Activated CD4-positive, alpha-beta memory T cell treated with anti-CD3 and anti-CD28 coated beads, Interleukin-2, amount 10 ng/mL, durations not matched to agents 7 days and 5 days (primary cell): ENCODE results near the gene XYLT1. TPM values are rescaled to one million over a fixed set of nuclear protein-coding genes. Genes with fewer than 3 reads are reported as not detected.
A peak's percentile ranks its signal among the peaks of the same experiment; 100 is the strongest.

Source experiments
- CTCF ChIA-PET: fragments of 350-600 bp; sonication (Branson Sonifier 250); formaldehyde crosslinking; loops from one replicate; lab custom pipeline; 2021; ENCODE audit warnings: antibody characterized with exemption, inconsistent platforms; lab: Charles Lee
- POLR2A ChIA-PET: fragments of 350-600 bp; sonication (Branson Sonifier 250); formaldehyde crosslinking; loops from one replicate; lab custom pipeline; 2021; ENCODE audit warnings: antibody characterized with exemption; lab: Charles Lee
- DNase-seq: peaks from one replicate; pipeline ENCODE4 v3.0.0-alpha.2; 2020
- H3K27ac Mint-ChIP-seq: one replicate; pipeline ENCODE4 v1.8.0; 2021; ENCODE audit warnings: mild to moderate bottlenecking, mixed read lengths
- H3K27me3 Mint-ChIP-seq: one replicate; pipeline ENCODE4 v1.8.0; 2021; ENCODE audit warnings: mixed read lengths
- H3K36me3 Mint-ChIP-seq: one replicate; pipeline ENCODE4 v1.8.0; 2021; ENCODE audit warnings: low read depth, mixed read lengths
- H3K4me1 Mint-ChIP-seq: one replicate; pipeline ENCODE4 v1.8.0; 2021; ENCODE audit warnings: mixed read lengths
- H3K4me3 Mint-ChIP-seq: one replicate; pipeline ENCODE4 v1.8.0; 2021; ENCODE audit warnings: mild to moderate bottlenecking, mixed read lengths
- H3K9me3 Mint-ChIP-seq: one replicate; pipeline ENCODE4 v1.8.0; 2021; ENCODE audit warnings: mixed read lengths
- total RNA-seq, 2 experiments: library from RNA; stranded (reverse); gene quantifications; one replicate each; pipeline ENCODE4 v1.2.3, GENCODE V29; 2021

Gene XYLT1
- total RNA-seq, 2 experiments from 2014 or later: 30.2 to 34.9 TPM

DNA sequence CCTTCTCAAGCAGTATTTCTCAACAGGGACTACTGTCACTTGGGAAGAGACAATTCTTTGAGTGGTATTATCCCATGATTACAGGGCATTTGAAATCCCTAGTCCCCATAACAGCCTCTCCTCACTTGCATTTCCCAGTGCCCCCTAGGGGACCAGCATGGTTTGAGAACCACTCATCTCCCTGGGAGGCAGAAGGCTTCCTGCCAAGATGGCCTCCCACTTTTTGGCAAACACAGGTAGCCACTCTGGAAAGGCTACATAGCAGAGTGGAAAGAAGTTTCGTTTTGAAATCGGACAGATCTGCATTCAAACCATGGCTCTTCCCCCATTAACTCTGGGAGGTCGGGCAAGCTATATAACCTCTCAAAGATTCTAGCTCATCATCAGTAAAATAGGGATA is 256.8 kb downstream of the XYLT1 start:
- Mint-ChIP-seq H3K4me3 (no peak overlapping the region), H3K36me3 (peaks cover 12% of the 10 kb centered on the region), H3K27ac (no peak overlapping the region), H3K9me3 (peaks cover 6% of the 10 kb centered on the region), H3K4me1 (peaks cover 11% of the 10 kb centered on the region), H3K27me3 (no peaks in the 10 kb centered on the region)
- CTCF ChIA-PET: no interaction called here
- POLR2A ChIA-PET: no interaction called here
- no peak for DNase-seq

DNA sequence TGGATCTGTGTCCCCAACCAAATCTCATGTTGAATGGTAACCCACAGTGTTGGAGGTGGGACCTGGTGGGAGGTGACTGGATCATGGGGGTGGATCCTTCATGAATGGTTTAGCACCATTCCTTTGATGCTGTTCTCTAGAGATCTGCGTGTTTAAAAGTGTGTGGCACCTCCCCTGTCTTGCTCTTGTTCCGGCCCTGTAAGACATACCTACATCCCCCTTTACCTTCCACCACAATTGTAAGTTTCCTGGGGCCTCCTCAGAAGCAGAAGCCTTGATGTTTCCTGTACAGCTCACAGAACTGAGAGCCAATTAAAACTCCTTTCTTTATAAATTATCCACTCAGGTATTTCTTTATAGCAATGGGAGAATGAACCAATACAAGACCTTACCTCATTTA is 257.7 kb downstream of the XYLT1 start:
- Mint-ChIP-seq H3K9me3 (peaks cover 6% of the 10 kb centered on the region), H3K27ac (no peak overlapping the region), H3K36me3 (peaks cover 12% of the 10 kb centered on the region), H3K4me1 (peaks cover 11% of the 10 kb centered on the region), H3K27me3 (no peaks in the 10 kb centered on the region), H3K4me3 (no peak overlapping the region)
- CTCF ChIA-PET: interaction anchor here (0.6 to 1.0 kb wide), 2 partner anchors 255 to 366 kb away, joined by 3 read pairs; no protein-coding TSS in a partner anchor
- POLR2A ChIA-PET: no interaction called here
- DNase-seq: no peak

DNA sequence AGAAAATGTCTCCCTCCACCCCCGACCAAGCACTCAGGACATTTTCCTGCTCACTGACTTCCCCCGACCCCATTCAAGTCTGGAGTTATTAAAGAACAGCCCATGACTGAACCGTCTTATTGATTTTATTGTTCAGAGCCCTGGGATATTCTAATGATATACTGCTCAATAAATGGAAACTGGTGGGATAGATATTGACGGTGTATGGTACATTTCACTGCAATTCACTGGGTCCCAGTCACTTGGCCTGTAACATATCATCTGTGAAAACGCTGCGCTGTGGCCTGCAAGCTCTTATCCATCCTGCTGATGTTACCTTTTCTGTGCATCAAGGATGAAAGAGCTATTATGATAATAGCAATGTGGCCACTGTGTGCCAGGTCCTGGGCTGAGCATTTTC is 258.2 kb downstream of the XYLT1 start:
- Mint-ChIP-seq H3K27me3 (no peaks in the 10 kb centered on the region), H3K36me3 (peaks cover 12% of the 10 kb centered on the region), H3K27ac (no peak overlapping the region), H3K4me3 (no peak overlapping the region), H3K9me3 (peaks cover 6% of the 10 kb centered on the region), H3K4me1 (peaks cover 11% of the 10 kb centered on the region)
- ChIA-PET CTCF (interaction anchor here (0.6 to 2.0 kb wide), 4 partner anchors 16 to 366 kb away, joined by 3 to 5 read pairs (median 4); no protein-coding TSS in a partner anchor), POLR2A (no interaction called here)
- DNase-seq: no peak

DNA sequence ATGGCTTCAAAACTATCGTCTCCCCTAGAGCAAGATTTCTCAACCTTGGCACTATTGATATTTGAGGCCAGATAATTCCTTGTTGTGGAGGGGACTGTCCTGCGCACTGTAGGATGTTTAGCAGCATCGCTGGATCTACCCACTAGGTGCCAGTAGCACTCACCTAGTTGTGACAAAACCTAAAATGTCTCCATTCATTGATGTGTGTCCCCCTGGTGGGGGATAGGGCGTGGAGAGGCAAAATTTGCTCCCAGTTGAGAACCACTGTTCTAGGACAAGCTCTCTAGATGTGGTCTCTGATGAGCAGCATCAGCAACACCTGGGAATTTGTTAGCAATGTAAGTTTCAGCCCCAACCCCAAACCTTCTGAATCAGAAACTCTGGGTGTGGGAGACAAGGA is 259.0 kb downstream of the XYLT1 start:
- peak; percentile 31 for DNase-seq
- H3K9me3 Mint-ChIP-seq: peaks cover 6% of the 10 kb centered on the region
- H3K36me3 Mint-ChIP-seq: peaks cover 12% of the 10 kb centered on the region
- H3K27ac Mint-ChIP-seq: no peak overlapping the region
- H3K4me3 Mint-ChIP-seq: no peak overlapping the region
- H3K4me1 Mint-ChIP-seq: peaks cover 11% of the 10 kb centered on the region
- ChIA-PET POLR2A (no interaction called here), CTCF (interaction anchor here (0.7 to 2.0 kb wide), 4 partner anchors 12 to 258 kb away, joined by 3 to 5 read pairs (median 4); no protein-coding TSS in a partner anchor)
- no peaks in the 10 kb centered on the region for H3K27me3 Mint-ChIP-seq

DNA sequence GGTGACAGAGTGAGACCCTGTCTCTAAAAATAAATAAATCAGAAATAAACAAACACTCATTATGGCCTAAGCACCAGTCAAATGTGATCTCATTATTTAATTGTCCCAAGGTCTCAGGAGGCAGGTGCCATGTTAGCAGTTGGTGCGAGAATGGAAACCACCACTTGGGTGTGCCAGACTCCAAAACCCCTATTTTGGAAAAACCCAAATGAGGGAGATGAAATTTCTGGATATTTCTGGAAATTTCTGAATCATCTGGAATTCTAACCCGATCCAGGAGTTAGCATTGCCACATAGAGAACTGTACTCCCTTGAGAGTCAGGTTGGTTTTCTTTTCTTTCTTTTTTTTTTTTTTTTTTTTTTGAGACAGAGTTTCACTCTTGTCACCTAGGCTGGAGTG is 264.0 kb downstream of the XYLT1 start:
- Mint-ChIP-seq H3K27ac (no peak overlapping the region), H3K27me3 (no peaks in the 10 kb centered on the region), H3K9me3 (no peaks in the 10 kb centered on the region), H3K4me1 (no peaks in the 10 kb centered on the region), H3K36me3 (no peaks in the 10 kb centered on the region), H3K4me3 (no peak overlapping the region)
- ChIA-PET POLR2A (no interaction called here), CTCF (no interaction called here)
- no peak for DNase-seq

DNA sequence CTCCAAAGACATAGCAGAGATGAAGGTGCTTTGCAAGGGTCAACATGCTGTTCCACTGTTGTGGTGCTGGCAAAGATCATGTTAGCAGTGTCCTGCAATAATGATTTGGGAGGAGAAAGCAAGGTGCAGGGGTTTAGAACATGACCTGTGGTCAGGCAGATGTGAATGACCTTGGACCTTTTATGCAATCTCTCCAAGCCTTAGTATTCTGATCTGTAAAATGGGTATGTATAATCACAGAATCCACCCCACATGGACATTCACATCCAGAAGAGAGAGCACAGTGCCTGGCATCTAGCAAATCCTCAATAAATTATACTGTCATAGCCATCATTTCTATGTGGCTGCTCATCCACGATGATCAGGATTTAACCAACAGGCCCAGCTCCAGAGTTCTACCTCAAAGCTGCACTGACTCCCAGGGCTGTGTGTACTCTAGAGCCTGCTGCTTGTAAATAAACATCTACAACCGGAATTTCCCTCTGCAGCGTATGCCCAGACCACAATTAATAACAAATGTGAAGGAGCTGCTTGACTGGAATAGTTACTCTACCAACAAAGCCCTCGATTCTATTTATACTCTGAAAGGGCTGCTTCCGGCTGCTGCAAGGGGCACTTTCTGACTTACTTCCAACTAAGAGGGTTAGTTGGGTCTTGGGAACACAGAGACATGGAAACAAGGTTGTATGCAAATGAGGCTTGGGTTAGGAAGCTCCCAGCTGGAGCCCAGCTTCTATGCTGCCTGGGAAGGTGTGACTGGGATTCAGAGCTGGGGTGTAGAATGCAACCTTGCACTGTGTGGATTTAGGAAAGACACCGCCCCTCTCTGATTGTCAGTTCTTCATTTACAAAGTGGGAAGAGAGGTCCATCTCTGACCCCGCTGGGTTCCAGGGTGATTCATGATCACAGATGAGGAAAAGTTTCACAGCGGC is 265.2 kb downstream of the XYLT1 start:
- H3K9me3 Mint-ChIP-seq: no peaks in the 10 kb centered on the region
- POLR2A ChIA-PET: no interaction called here
- no peaks in the 10 kb centered on the region for H3K36me3 Mint-ChIP-seq
- no peaks in the 10 kb centered on the region for H3K4me1 Mint-ChIP-seq
- no peaks in the 10 kb centered on the region for H3K27me3 Mint-ChIP-seq
- no peak for DNase-seq
- H3K27ac Mint-ChIP-seq: no peak overlapping the region
- CTCF ChIA-PET: interaction anchor here (0.5 kb wide), 1 partner anchor 27 kb away, joined by 3 read pairs; no protein-coding TSS in a partner anchor
- no peak overlapping the region for H3K4me3 Mint-ChIP-seq

DNA sequence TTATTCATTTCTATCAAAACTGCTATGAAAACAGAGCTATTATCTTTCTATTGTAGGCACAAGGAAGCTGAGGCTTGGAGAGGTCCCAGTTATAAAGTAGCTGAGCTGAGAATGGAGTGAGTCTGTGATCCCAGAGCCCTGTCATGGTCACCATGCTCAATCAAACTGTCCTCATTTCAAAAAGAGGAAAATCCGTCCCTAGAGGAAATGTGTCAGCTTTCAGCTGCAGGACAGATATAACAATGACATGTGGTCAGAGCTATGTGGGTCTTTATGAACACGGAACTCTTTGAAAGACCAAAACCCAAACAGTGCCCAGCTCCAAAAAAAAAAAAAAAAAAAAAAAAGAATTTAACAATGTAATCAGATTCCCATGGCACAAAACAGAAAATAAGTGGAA is 266.1 kb downstream of the XYLT1 start:
- Mint-ChIP-seq H3K4me3 (no peak overlapping the region), H3K27me3 (no peaks in the 10 kb centered on the region), H3K9me3 (no peaks in the 10 kb centered on the region), H3K36me3 (peaks cover under 1% of the 10 kb centered on the region), H3K27ac (no peak overlapping the region), H3K4me1 (no peaks in the 10 kb centered on the region)
- POLR2A ChIA-PET: no interaction called here
- CTCF ChIA-PET: interaction anchor here (0.5 kb wide), 1 partner anchor 28 kb away, joined by 3 read pairs; no protein-coding TSS in a partner anchor
- DNase-seq: no peak

DNA sequence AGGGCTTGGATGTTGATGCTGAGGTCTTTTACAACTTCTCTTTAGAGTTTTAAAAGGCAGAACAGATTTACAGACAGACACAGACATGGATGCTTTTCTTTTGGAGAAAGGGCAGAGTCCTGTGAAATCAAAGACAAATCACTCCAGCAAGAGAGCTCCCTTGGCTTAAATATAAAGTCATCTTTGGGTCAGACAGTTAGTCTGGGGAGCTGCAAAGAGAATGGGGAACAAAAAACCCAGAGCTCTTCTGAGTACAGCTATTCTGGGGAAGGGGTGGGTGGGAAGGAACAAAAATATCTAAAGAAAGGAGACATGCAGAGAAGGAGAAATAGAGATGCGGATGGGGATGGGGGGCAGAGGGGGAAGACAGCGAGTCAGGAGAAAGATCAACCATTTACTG is 266.6 kb downstream of the XYLT1 start:
- Mint-ChIP-seq H3K36me3 (peaks cover 5% of the 10 kb centered on the region), H3K4me1 (no peaks in the 10 kb centered on the region), H3K9me3 (no peaks in the 10 kb centered on the region), H3K27ac (no peak overlapping the region), H3K27me3 (no peaks in the 10 kb centered on the region), H3K4me3 (no peak overlapping the region)
- POLR2A ChIA-PET: no interaction called here
- no peak for DNase-seq
- CTCF ChIA-PET: interaction anchor here (1.1 kb wide), 1 partner anchor 276 kb away, joined by 3 read pairs; no protein-coding TSS in a partner anchor

DNA sequence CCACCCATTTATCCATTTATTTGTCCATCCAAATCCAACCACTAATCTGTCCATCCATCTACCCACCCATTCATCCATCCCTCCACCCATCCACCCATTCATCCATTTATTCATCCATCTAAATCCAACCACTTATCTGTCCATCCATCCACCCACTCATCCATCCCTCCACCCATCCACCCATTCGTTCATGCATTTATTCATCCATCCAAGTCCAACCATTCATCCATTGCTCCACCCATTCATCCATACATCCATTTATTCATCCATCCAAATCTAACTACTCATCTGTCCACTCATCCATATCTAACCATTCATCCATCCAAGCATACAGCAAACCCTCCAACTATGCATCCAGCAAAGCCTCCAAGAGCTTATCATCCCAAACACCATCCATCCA is 267.3 kb downstream of the XYLT1 start:
- Mint-ChIP-seq H3K27ac (no peak overlapping the region), H3K4me1 (no peaks in the 10 kb centered on the region), H3K36me3 (peaks cover 10% of the 10 kb centered on the region), H3K9me3 (no peaks in the 10 kb centered on the region), H3K4me3 (no peak overlapping the region), H3K27me3 (no peaks in the 10 kb centered on the region)
- no peak for DNase-seq
- POLR2A ChIA-PET: no interaction called here
- CTCF ChIA-PET: interaction anchor here (1.1 kb wide), 1 partner anchor 276 kb away, joined by 3 read pairs; no protein-coding TSS in a partner anchor

DNA sequence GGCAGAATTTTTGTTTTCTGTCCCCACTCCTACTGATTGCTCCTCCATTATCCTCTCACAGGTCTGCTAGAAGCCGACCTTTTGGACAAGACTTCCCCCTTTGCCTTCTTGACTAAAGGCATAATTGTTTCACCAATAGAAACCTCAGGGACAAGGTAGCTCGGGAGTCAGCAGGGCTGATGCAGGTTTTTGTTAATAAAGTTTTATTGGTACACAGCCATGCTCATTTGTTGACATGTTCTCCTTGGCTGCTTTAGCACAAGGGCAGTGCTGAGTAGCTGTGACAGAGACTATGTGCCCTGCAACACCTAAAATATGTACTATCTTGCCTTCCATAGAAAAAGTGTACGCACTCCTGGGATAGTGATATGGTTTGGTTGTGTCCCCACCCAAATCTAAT is 271.6 kb downstream of the XYLT1 start:
- Mint-ChIP-seq H3K27me3 (no peaks in the 10 kb centered on the region), H3K4me3 (no peak overlapping the region), H3K4me1 (no peaks in the 10 kb centered on the region), H3K27ac (no peak overlapping the region), H3K36me3 (peaks cover 25% of the 10 kb centered on the region), H3K9me3 (no peaks in the 10 kb centered on the region)
- ChIA-PET POLR2A (no interaction called here), CTCF (no interaction called here)
- DNase-seq: no peak

DNA sequence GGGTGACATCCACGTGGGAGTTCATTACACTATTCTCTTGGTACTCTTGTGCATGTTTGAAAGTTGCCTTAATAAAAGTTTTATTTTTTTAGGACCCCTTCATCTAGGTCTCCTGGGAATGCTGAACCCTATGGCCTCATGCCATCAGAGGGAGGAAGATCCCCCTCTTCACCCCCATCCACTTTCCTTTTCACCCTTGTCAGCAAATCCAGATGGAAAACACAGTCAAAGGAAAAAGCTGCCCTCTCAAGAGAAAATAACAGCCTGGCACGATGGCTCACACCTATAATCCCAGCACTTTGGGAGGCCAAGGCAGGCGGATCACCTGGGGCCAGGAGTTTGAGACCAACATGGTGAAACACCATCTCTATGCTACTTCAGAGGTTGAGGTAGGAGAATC is 274.2 kb downstream of the XYLT1 start:
- no peak for DNase-seq
- H3K9me3 Mint-ChIP-seq: no peaks in the 10 kb centered on the region
- H3K27ac Mint-ChIP-seq: no peak overlapping the region
- POLR2A ChIA-PET: no interaction called here
- H3K4me3 Mint-ChIP-seq: no peak overlapping the region
- no peaks in the 10 kb centered on the region for H3K27me3 Mint-ChIP-seq
- CTCF ChIA-PET: interaction anchor here (0.5 kb wide), 1 partner anchor 310 kb away, joined by 3 read pairs; no protein-coding TSS in a partner anchor
- H3K4me1 Mint-ChIP-seq: no peaks in the 10 kb centered on the region
- H3K36me3 Mint-ChIP-seq: peaks cover 39% of the 10 kb centered on the region

DNA sequence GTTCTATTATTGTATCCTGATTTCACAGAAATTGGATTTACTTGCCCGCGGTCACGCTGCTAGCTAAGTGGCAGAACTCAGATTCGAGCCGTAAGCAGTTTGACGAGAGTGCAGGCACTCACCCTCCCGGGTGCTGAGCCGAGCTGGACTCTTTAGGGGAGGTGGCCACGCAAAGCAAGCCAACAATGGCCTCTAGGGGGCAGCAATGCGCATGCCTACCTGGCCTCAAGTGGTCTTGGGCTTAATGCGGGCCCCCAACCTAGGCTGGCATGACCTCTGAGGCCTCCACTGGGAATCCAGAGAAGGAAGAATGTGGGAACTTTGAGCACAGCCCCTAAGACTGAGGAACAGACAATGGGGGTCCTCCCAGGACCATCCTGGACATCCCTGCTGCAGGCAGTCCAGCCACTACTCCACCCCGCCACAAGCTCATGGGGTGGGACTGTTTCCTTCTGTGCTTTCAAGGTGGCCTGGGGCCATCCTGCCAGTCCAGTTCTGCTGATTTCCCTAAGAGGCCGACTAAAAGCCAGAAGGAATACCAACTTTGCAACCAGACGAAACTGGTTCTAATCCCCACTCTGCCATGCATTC is 276.5 kb downstream of the XYLT1 start:
- Mint-ChIP-seq H3K27me3 (no peaks in the 10 kb centered on the region), H3K36me3 (peaks cover 42% of the 10 kb centered on the region), H3K4me3 (no peak overlapping the region), H3K9me3 (no peaks in the 10 kb centered on the region), H3K27ac (no peak overlapping the region), H3K4me1 (no peaks in the 10 kb centered on the region)
- ChIA-PET CTCF (interaction anchor here (0.8 to 1.3 kb wide), 10 partner anchors 14 to 384 kb away, joined by 3 to 4 read pairs (median 3); no protein-coding TSS in a partner anchor), POLR2A (interaction anchor here (1.4 kb wide), 1 partner anchor 281 kb away, joined by 3 read pairs; no protein-coding TSS in a partner anchor)
- DNase-seq: peak; percentile 59

DNA sequence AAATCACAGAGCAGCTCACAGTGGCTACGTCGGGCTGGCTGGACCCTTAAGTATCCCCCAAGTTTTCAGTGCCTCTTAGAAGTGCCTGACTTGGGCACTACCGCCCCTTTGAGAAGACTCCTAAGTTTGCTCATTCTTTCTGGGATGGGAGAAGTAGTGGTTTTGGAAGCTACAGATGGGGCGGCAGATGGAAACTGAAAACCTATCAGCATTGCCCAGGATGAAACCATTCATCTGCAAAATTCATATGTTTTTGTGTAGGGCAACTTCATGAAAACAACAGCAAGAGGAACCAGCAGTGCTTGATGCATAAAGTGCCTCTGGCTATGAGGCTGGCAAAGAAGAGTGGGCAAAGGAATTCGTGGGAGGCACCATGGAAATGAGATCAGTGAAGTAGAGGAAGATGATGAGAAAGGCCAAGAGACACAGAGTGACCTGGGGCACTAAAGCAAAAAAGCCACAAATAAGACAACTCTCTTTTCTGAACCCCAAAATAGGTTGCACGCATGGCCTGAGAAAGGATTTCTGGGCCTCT is 277.1 kb downstream of the XYLT1 start:
- no peak overlapping the region for H3K4me3 Mint-ChIP-seq
- DNase-seq: no peak
- H3K27me3 Mint-ChIP-seq: no peaks in the 10 kb centered on the region
- no peaks in the 10 kb centered on the region for H3K9me3 Mint-ChIP-seq
- H3K4me1 Mint-ChIP-seq: no peaks in the 10 kb centered on the region
- ChIA-PET POLR2A (no interaction called here), CTCF (interaction anchor here (1.1 to 1.3 kb wide), 8 partner anchors 14 to 385 kb away, joined by 3 to 4 read pairs (median 3); no protein-coding TSS in a partner anchor)
- peaks cover 37% of the 10 kb centered on the region for H3K36me3 Mint-ChIP-seq
- peak overlapping the region; percentile 37 for H3K27ac Mint-ChIP-seq
